Measurements from ENCODE around the gene DPH3.

DPH3 gene

DNA sequence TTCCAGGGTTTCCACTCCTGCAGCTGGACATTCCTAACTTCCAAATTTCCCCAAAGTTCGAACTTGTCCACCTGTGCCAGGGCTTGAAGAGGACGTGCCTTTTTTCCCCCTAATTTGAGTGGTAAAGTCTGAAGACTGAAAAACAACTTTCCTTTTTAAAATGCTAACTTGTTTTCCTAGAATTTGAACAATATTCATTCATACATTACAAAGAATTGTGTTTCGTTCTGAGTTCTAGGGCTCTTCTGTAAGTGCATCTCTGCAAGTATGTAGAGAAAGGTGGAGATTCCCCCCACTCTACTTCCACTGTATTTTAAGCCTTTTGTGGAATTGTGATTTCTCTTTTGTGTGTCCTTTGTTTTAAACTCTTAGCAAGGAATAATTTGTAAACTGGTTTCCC lies 9.4 kb downstream of the DPH3 start:
- no peak for DNase-seq (ENCODE audit: low read depth, low spot score)

- no peak for DNase-seq (ENCODE audit: low read depth, low spot score)
Measured at GRCh38 chr3:16254916-16255315, 9.8 kb downstream of the DPH3 start.

DNA sequence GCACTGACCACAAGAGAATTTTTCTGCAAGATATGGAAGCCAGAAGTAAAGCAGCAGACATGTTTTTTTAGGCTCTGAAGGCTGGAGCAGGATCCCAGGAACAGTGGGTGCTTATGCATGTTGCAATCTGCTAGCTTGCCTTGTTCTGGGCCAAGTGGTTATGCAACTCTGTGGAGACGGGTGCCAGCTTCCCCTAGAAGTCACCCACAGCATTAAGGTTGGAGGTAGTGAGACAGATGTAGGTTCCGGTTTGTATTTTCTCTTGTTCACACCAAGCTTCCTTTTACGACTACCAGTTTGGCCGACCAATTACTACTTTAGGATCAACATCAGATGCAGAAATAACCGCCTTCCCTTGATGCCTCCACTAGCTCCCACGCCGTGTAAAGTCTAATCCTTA lies 11.1 kb downstream of the DPH3 start:
- DNase-seq (ENCODE audit: low read depth, low spot score): no peak

GRCh38 chr3:16252988-16253387 lies 11.8 kb downstream of the DPH3 start:
- DNase-seq (ENCODE audit: low read depth, low spot score): no peak

DNA sequence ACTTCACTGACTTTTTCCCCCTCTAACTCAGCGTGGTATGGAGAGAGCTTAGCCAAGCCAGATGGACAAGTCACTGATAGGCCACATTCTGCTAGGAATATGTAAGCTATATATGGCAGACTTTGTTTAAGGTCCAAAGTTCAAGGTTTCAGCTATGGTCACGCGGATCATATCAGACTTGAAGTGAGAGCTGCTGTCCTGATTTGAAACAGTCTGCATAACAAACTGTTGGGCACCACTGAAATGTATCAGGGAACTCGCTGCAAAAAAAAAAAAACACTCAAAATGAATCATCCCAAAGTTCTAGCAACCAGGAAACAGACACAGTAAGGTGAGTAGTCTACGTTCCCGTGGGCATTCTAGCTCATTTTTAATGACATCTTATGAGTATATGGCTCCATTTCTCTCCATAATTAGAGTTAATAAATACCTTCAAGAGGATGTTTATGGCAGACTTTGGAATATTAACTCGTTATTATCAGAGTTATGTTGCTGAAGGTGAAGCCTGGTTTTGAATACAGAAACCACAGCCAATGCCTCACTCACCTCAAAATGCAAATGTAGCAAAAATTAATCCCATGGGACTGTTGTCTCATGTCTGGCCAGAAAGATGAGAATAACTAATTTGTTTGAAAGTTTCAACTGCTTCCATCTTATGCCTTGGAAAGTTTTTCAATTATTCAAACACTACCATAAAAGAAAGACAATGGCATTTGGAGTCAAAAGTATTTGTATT lies 12.3 kb downstream of the DPH3 start:
- DNase-seq (ENCODE audit: low read depth, low spot score): no peak

GRCh38 chr3:16251316-16252085 lies 13.2 kb downstream of the DPH3 start:
- no peak for DNase-seq (ENCODE audit: low read depth, low spot score)

DNA sequence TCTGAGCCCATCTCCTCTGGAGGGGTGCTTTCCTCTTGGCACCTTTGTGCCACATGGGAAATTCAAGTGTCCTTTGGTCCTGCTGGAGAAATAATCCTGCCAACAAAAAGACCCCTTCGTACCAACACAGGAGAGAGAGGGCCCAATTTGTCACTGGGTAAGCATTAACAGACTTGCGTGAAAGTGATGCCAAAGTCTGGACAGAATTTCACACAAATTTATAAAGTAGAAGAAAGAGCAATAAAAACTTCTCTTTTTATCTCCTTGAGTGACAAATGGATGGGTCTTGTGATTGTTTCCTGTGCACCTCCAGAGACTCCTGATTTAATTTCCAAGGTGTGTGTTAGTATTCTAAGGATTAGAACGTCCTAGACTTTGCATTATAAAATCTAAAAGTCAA lies 14.9 kb downstream of the DPH3 start:
- no peak for DNase-seq (ENCODE audit: low read depth, low spot score)

DNA sequence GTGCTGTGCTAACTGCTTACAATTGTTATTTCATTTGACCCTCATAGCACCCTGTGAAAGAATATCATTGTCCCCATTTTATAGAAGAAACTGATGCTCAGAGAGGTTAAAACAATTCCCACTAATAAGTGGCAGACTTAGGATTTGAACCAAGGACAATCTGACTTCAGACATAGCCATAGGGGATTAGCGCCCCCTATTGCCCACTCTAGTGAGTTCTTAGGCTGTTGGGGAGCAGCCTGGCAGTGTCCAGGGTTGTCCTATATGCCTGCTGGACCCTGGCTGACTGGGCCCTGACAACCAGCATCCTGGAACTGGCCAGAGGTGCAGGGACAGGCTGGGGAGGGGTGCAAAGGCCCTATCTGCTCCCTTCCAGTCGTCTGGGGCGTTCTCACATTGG lies 15.4 kb downstream of the DPH3 start:
- no peak for DNase-seq (ENCODE audit: low read depth, low spot score)

GRCh38 chr3:16248556-16248955 lies 16.2 kb downstream of the DPH3 start:
- no peak for DNase-seq (ENCODE audit: low read depth, low spot score)

GRCh38 chr3:16247282-16248061 lies 17.3 kb downstream of the DPH3 start:
- DNase-seq (ENCODE audit: low read depth, low spot score): peak; percentile 42

DNA sequence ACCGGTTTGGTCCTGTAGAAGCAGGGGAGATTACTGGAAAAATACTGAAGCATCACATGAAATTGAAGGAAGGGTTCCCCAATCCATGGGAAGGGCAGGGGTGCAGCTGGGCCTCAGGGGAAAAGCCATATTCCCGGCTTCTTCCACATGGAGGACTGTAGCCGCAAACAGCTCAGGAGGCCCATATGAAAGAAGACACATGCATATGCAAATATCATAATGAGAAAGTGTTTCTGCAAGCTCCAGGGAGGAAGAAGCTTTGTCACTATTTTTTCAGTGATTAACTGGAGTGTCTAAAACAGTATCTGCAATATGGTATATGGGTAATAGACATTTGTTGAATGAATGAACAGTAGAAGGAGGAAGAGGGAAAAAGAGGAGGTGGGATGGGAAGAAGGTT lies 19.1 kb downstream of the DPH3 start:
- no peak for DNase-seq (ENCODE audit: low read depth, low spot score)

DNA sequence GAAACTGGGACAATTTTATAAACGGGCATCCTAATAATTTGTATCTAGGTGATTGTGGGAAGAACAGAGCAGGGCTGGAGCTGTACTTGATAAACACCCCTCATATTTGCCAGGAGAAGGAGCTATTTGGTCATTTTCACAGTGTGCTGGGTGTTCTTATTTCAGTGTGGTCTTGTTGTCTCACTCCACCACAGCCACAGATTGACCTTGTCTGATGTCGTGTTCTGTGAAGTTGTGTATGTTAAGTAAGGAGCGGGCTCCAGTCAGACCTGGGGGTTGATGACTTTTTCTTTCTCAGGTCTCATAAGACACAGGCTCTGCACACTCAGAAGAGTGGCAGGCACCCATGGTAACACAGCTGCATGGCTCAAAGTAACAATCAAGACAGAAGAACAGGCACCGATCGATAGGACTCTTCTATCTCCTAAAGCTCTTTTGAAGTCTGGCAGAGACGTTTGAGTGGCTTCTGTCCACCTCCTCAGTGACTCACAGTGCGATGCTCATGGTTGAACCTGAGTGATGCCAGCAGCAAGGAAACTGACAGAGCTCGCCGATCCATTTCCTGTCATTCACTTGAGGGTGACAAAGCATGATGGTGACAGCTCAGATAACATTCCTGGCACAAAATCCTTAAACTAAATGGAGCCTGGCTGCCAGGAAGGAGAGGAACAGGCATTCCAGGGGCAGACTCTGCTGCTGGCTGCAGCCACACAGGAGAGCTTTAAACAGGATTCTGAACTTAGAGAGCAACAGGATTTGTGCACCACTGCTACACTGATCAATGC lies 20.8 kb downstream of the DPH3 start:
- no peak for DNase-seq (ENCODE audit: low read depth, low spot score)

DNA sequence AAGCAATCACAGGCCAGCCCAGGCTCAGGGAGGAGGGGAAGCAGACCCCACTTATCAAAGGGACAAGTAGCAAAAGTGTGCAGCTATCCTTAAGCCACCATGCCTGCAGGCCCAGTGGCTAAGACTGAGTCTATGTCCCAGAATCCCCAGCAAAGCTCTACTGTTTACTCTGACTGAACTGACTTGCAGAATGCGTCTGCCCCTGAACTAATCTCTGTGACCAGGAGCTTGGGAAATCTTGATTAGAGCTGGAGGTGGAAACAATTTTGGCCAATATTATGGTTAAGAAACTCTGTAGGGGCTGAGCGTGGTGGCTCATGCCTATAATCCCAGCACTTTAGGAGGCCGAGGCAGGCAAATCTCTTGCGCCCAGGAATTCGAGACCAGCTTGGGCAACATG lies 22.6 kb downstream of the DPH3 start:
- no peak for DNase-seq (ENCODE audit: low read depth, low spot score)

DNA sequence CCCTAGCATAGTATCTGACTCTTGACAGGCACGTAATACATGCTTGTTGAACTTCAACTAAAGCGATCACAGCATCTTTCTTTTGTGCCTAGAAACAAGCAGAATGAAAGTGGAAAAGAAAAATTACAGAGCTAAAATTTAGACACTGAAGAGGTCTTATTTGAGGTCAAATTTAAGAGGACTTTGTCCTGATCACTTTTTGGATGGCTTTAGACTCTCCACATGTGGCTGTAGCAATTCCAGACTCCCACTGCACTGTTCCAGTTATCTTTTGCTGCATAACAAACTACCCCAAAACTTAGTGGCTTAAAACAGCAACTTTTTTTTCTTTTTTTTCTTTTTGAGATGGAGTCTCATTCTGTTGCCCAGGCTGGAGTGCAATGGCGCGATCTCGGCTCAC lies 23.5 kb downstream of the DPH3 start:
- DNase-seq (ENCODE audit: low read depth, low spot score): no peak

GRCh38 chr3:16240229-16241023 lies 24.3 kb downstream of the DPH3 start:
- DNase-seq (ENCODE audit: low read depth, low spot score): no peak

DNA sequence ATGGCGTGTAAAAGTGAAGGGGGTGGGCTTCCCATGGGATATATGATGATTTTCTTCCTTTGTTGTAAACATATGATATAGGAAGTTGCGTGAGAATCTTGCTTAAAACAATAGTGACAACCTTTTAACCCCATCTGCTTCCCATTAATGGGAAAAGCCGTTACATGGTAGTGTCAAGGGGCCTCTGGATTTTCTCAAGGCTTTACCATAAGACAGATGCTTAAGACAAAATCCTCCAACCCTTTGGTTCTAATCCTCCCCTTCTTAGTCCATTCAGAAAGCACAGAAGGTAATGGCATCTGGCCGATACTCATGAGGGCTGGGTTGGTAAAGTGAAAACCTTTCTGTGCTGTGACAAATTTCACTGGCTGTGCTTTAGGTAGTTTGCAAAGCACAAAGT lies 25.0 kb downstream of the DPH3 start:
- no peak for DNase-seq (ENCODE audit: low read depth, low spot score)

DNA sequence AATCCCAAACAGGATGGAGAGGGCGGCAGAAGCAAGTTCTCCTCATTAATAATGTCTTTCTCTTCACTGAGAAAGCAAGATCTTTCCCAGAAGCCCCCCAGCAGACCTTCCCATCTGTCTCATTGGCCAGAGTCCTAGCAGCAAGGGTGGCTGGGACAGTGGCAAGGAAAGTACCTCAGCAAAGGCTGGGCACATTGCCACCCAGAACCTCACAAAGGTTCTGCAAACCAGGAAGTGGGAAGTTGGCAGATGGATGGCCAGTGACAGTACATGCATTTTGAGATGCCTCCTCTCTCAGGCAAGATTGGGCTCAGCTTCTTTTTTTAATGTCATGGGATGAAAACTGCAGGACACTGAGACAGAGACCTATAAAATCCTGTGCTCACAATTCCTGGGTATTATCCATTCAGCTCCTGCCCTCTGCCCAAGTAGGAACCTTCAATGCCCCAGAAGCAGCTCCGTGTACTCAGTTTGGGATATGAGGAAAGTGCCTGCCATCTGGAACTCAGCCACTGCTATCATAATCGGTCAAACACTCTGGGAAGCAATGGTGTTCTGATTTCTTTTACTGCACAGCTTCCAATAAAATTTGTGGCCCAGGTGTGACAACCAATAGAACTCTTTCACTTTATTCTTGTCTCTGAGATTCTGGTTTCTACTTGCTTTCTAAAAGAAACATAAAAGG lies 25.5 kb downstream of the DPH3 start:
- no peak for DNase-seq (ENCODE audit: low read depth, low spot score)

GRCh38 chr3:16236856-16237393 lies 27.8 kb downstream of the DPH3 start:
- DNase-seq (ENCODE audit: low read depth, low spot score): no peak

GRCh38 chr3:16236030-16236639 lies 28.6 kb downstream of the DPH3 start:
- DNase-seq (ENCODE audit: low read depth, low spot score): no peak

GRCh38 chr3:16234281-16234680 lies 30.5 kb downstream of the DPH3 start:
- DNase-seq (ENCODE audit: low read depth, low spot score): no peak

Data from activated naive CD8-positive, alpha-beta T cell treated with anti-CD3 and anti-CD28 coated beads, Interleukin-2, amount 50 U/mL, for 16 hours (primary cell).